H1 (cell line): Measurements from ENCODE around the gene FRMD3. TPM values are rescaled to one million over a fixed set of nuclear protein-coding genes. Genes with fewer than 3 reads are reported as not detected.

ENCODE experiments used
- CTCF ChIA-PET: fragments of 300-600 bp; sonication (Branson Sonifier 250); formaldehyde crosslinking; loops from one replicate; lab custom pipeline; 2021; ENCODE audit not compliant: partially characterized antibody; lab: Charles Lee
- POLR2A ChIA-PET: fragments of 300-600 bp; sonication (Branson Sonifier 250); formaldehyde crosslinking; loops from one replicate; lab custom pipeline; 2021; ENCODE audit warnings: inconsistent platforms; ENCODE audit not compliant: partially characterized antibody; lab: Charles Lee
- DNase-seq, 2 experiments: peaks; one replicate each; pipeline versions ENCODE4 v3.0.0 to v3.0.0-alpha.2; 2010 to 2022; ENCODE audit warnings: low spot score in 2 of 2, low read depth in 1 of 2, mixed read lengths in 1 of 2
- FAIRE-seq: peaks from 2 replicates; lab custom pipeline; 2011; peaks lifted over from hg19 to GRCh38; lab: Jason Lieb, UNC
- H2AFZ ChIP-seq: 2 replicates; pipeline ENCODE4 v1.8.1; 2012; ENCODE audit warnings: low read length, inconsistent platforms
- H2AK5ac ChIP-seq: 2 replicates; pipeline ENCODE4 v1.6.1; 2013; ENCODE audit warnings: low read depth, low read length
- H2BK120ac ChIP-seq: replicated peaks from 2 replicates; pipeline ENCODE3; 2013; ENCODE audit warnings: low read depth, low read length, inconsistent platforms
- H2BK12ac ChIP-seq: 2 replicates; pipeline ENCODE4 v1.6.1; 2013; ENCODE audit warnings: low read depth, low read length
- H2BK15ac ChIP-seq: 2 replicates; pipeline ENCODE4 v1.6.1; 2013; ENCODE audit warnings: low read length
- H2BK20ac ChIP-seq: 2 replicates; pipeline ENCODE4 v1.6.1; 2013; ENCODE audit warnings: low read length
- H2BK5ac ChIP-seq: 2 replicates; pipeline ENCODE4 v1.6.1; 2013; ENCODE audit warnings: low read depth, low read length
- H3K14ac ChIP-seq: 2 replicates; pipeline ENCODE4 v1.6.1; 2013; ENCODE audit warnings: inconsistent platforms; ENCODE audit not compliant: insufficient read length
- H3K18ac ChIP-seq: 2 replicates; pipeline ENCODE4 v1.6.1; 2013; ENCODE audit warnings: low read length; ENCODE audit errors: extremely low read depth
- H3K23ac ChIP-seq: 2 replicates; pipeline ENCODE4 v1.6.1; 2013; ENCODE audit warnings: inconsistent platforms; ENCODE audit not compliant: insufficient read length
- H3K23me2 ChIP-seq: 2 replicates; pipeline ENCODE4 v1.6.1; 2013; ENCODE audit warnings: low read depth, low read length
- H3K27ac ChIP-seq: 2 replicates; pipeline ENCODE4 v1.6.1; 2011; ENCODE audit warnings: low read depth, low read length, inconsistent platforms
- H3K27me3 ChIP-seq, 4 experiments: replicated peaks in 1 of 4; 1 replicate in 1 of 4; 2 replicates in 3 of 4; pipeline versions ENCODE4 v1.6.1 to v1.8.1; 2011 to 2013; ENCODE audit warnings: low read length in 3 of 4, mild to moderate bottlenecking in 3 of 4, inconsistent platforms in 2 of 4, mixed read lengths in 2 of 4, moderate library complexity in 1 of 4; ENCODE audit not compliant: control insufficient read depth in 3 of 4, insufficient read depth in 3 of 4; ENCODE audit errors: extremely low read depth in 1 of 4
- H3K36me3 ChIP-seq, 4 experiments: 2 replicates each; pipeline versions ENCODE4 v1.6.1 to v1.8.1; 2011 to 2013; ENCODE audit warnings: mild to moderate bottlenecking in 4 of 4, low read length in 3 of 4, moderate library complexity in 2 of 4, control low read depth in 1 of 4, inconsistent platforms in 1 of 4; ENCODE audit not compliant: insufficient read depth in 4 of 4, control insufficient read depth in 2 of 4
- H3K4ac ChIP-seq: replicated peaks from 2 replicates; pipeline ENCODE3; 2013; ENCODE audit warnings: low read length, low read depth, mixed read lengths, inconsistent platforms; ENCODE audit not compliant: insufficient read length
- H3K4me1 ChIP-seq, 4 experiments: replicated peaks in 1 of 4; 1 replicate in 1 of 4; 2 replicates in 3 of 4; pipeline versions ENCODE4 v1.6.1 to v1.8.1; 2011 to 2013; ENCODE audit warnings: low read length in 3 of 4, inconsistent platforms in 2 of 4, mixed read lengths in 1 of 4; ENCODE audit not compliant: insufficient read depth in 4 of 4, control insufficient read depth in 3 of 4
- H3K4me2 ChIP-seq, 2 experiments: 2 replicates each; pipeline versions ENCODE4 v1.6.1 to v1.8.1; 2011 to 2013; ENCODE audit warnings: low read depth in 2 of 2, low read length in 2 of 2, control low read depth in 1 of 2, inconsistent platforms in 1 of 2, mild to moderate bottlenecking in 1 of 2; ENCODE audit not compliant: insufficient read depth in 1 of 2
- H3K4me3 ChIP-seq, 4 experiments: fragments of 200-600, 300-600 bp in 1 of 4; sonication (generic), shearing (Covaris generic), sonication (Bioruptor Twin) in 1 of 4; 2 replicates each; pipeline versions ENCODE4 v1.5.1 to v1.8.1; 2011 to 2016; ENCODE audit warnings: low read length in 4 of 4, low read depth in 3 of 4, control low read depth in 2 of 4, inconsistent platforms in 2 of 4, mild to moderate bottlenecking in 2 of 4, mixed read lengths in 1 of 4, moderate library complexity in 1 of 4; ENCODE audit not compliant: insufficient read depth in 2 of 4; ENCODE audit errors: extremely low read depth in 1 of 4
- H3K56ac ChIP-seq: replicated peaks from 2 replicates; pipeline ENCODE3; 2013; ENCODE audit warnings: low read depth, mild to moderate bottlenecking, mixed read lengths, low read length, inconsistent platforms; ENCODE audit not compliant: insufficient read length
- H3K79me1 ChIP-seq: 2 replicates; pipeline ENCODE4 v1.6.1; 2013; ENCODE audit warnings: low read depth, low read length, control low read depth
- H3K79me2 ChIP-seq, 2 experiments: 2 replicates each; pipeline versions ENCODE4 v1.6.1 to v1.8.1; 2012 to 2013; ENCODE audit warnings: low read length in 2 of 2, mild to moderate bottlenecking in 2 of 2, inconsistent platforms in 1 of 2; ENCODE audit not compliant: insufficient read depth in 2 of 2, control insufficient read depth in 1 of 2
- H3K9ac ChIP-seq, 4 experiments: replicated peaks in 1 of 4; 1 replicate in 1 of 4; 2 replicates in 3 of 4; pipeline versions ENCODE4 v1.6.1 to v1.8.1; 2011 to 2013; ENCODE audit warnings: low read depth in 3 of 4, low read length in 3 of 4, control low read depth in 2 of 4, mild to moderate bottlenecking in 2 of 4, moderate library complexity in 2 of 4, inconsistent platforms in 1 of 4; ENCODE audit errors: extremely low read depth in 1 of 4
- H3K9me3 ChIP-seq, 2 experiments: 2 replicates each; pipeline versions ENCODE4 v1.6.1 to v1.8.1; 2012 to 2013; ENCODE audit warnings: mild to moderate bottlenecking in 2 of 2, moderate library complexity in 2 of 2, control low read depth in 1 of 2, inconsistent platforms in 1 of 2, low read depth in 1 of 2, low read length in 1 of 2, mixed read lengths in 1 of 2; ENCODE audit not compliant: insufficient read depth in 2 of 2
- H4K20me1 ChIP-seq, 2 experiments: replicated peaks in 1 of 2; 2 replicates each; pipeline versions ENCODE3 to v1.8.1; 2011 to 2013; ENCODE audit warnings: inconsistent platforms in 2 of 2, low read length in 2 of 2, mild to moderate bottlenecking in 1 of 2; ENCODE audit not compliant: insufficient read depth in 2 of 2, control insufficient read depth in 1 of 2
- H4K5ac ChIP-seq: 2 replicates; pipeline ENCODE4 v1.6.1; 2013; ENCODE audit warnings: low read length, low read depth, mixed read lengths, inconsistent platforms; ENCODE audit not compliant: insufficient read length
- H4K8ac ChIP-seq: 2 replicates; pipeline ENCODE4 v1.8.0; 2013; ENCODE audit warnings: mild to moderate bottlenecking, moderate library complexity, low read length, inconsistent platforms; ENCODE audit not compliant: insufficient read depth; ENCODE audit errors: extremely low read depth
- H4K91ac ChIP-seq: replicated peaks from 2 replicates; pipeline ENCODE3; 2013; ENCODE audit warnings: low read length, mixed read lengths, inconsistent platforms; ENCODE audit not compliant: insufficient read length
- NANOG ChIP-seq: IDR thresholded peaks from 2 replicates; pipeline ENCODE4 v1.6.1; 2011; ENCODE audit warnings: low read length, low read depth, mild to moderate bottlenecking, inconsistent platforms; ENCODE audit not compliant: insufficient read depth, poor library complexity, severe bottlenecking
- TCF12 ChIP-seq: IDR thresholded peaks from 2 replicates; pipeline ENCODE4 v1.6.1; 2011; ENCODE audit warnings: low read depth, mild to moderate bottlenecking, low read length
- WGBS, 2 experiments: shearing (Covaris generic) in 1 of 2; methylation state at CpG; one replicate each; pipeline versions ENCODE4 v1.1.6 to v1.1.7; 2013 to 2015; ENCODE audit warnings: low lambda C conversion rate in 2 of 2, mixed read lengths in 2 of 2, inconsistent platforms in 1 of 2, low coverage in 1 of 2, missing lambda C conversion rate in 1 of 2; ENCODE audit not compliant: insufficient replicate concordance in 2 of 2, insufficient coverage in 1 of 2, insufficient read length in 1 of 2; ENCODE audit errors: extremely low coverage in 1 of 2, missing lambda C conversion rate in 1 of 2; 5-methylcytosine and 5-hydroxymethylcytosine counted together
- polyA plus RNA-seq, 7 experiments: library from polyadenylated mRNA; depleted of rRNA in 3 of 7; stranded (reverse) in 5 of 7; unstranded in 2 of 7; fragments of >200 nt in 5 of 7; fragments of 200-250 nt in 2 of 7; gene quantifications; 1 replicate in 5 of 7; 2 replicates in 1 of 7; 4 replicates in 1 of 7; pipeline versions ENCODE4 v1.2.1 to v1.2.3, GENCODE V29; 2011 to 2013; ENCODE audit warnings: missing spikeins in 2 of 7, mixed read lengths in 2 of 7
- total RNA-seq: library from RNA; stranded (reverse); fragmentation: NEBNext Ultra II Directional; extraction: Animal tissue kit (Norgen Biotek cat#: 25700); gene quantifications from 2 replicates; pipeline ENCODE4 v1.2.1, GENCODE V29; 2021

Gene FRMD3
- total and polyA plus RNA-seq, 2 of the 8 experiments (the other 6 are each of a cell fraction or from before 2014, with no cell fraction given): 0.15 to 1.4 TPM

GRCh38 chr9:83584995-83585394 is 46.8 kb upstream of the FRMD3 start:
- H2BK5ac ChIP-seq: no peak overlapping the region
- no peak overlapping the region for H3K56ac ChIP-seq
- no peaks in the 10 kb centered on the region for H3K79me2 ChIP-seq
- H3K36me3 ChIP-seq: no peaks in the 10 kb centered on the region
- no peak for FAIRE-seq
- no peak overlapping the region for H2AFZ ChIP-seq
- no peak overlapping the region for H3K14ac ChIP-seq
- no peak for DNase-seq
- no peak overlapping the region for H3K23ac ChIP-seq
- POLR2A ChIA-PET: interaction anchor here (1.2 kb wide), 1 partner anchor 23 kb away, joined by 3 read pairs; no protein-coding TSS in a partner anchor
- 55% methylated on average over 4 of the region's 4 CpGs; no CpG with 5 or more reads in 1 of the 2 experiments for WGBS, 2 experiments
- H4K20me1 ChIP-seq: no peaks in the 10 kb centered on the region
- no peaks in the 10 kb centered on the region; the same call in 1 of the 2 replicates for H3K23me2 ChIP-seq
- H3K4ac ChIP-seq: no peak overlapping the region
- CTCF ChIA-PET: interaction anchor here (1.0 to 5.0 kb wide), 8 partner anchors 10 to 250 kb away, joined by 3 to 32 read pairs (median 6); no protein-coding TSS in a partner anchor
- no peaks in the 10 kb centered on the region for H3K27me3 ChIP-seq
- H3K27ac ChIP-seq: no peak overlapping the region
- H3K4me3 ChIP-seq: no peak overlapping the region
- no peak overlapping the region for H4K91ac ChIP-seq
- no peaks in the 10 kb centered on the region; a peak in 2 of 7 replicates for H3K4me1 ChIP-seq
- no peak overlapping the region for H4K8ac ChIP-seq
- no peak for TF ChIP-seq NANOG
- TF ChIP-seq TCF12: no peak
- no peak overlapping the region for H2BK120ac ChIP-seq
- H3K4me2 ChIP-seq: no peak overlapping the region
- H3K9me3 ChIP-seq: no peaks in the 10 kb centered on the region; a peak in 1 of 4 replicates
- H3K79me1 ChIP-seq: no peaks in the 10 kb centered on the region
- no peak overlapping the region for H3K18ac ChIP-seq
- no peak overlapping the region for H2BK12ac ChIP-seq
- no peak overlapping the region for H2BK15ac ChIP-seq
- H2BK20ac ChIP-seq: no peak overlapping the region
- no peak overlapping the region for H3K9ac ChIP-seq
- H4K5ac ChIP-seq: no peak overlapping the region
- no peak overlapping the region for H2AK5ac ChIP-seq
